GM19043 (cell line): ENCODE measurements around the gene CTIF.

ENCODE experiments used
- ATAC-seq: cut with Tn5 transposase; IDR thresholded peaks from one replicate; pipeline ENCODE4 v1.9.1; 2021; ENCODE audit warnings: low read depth; ENCODE audit not compliant: unreplicated experiment

Gene CTIF

DNA sequence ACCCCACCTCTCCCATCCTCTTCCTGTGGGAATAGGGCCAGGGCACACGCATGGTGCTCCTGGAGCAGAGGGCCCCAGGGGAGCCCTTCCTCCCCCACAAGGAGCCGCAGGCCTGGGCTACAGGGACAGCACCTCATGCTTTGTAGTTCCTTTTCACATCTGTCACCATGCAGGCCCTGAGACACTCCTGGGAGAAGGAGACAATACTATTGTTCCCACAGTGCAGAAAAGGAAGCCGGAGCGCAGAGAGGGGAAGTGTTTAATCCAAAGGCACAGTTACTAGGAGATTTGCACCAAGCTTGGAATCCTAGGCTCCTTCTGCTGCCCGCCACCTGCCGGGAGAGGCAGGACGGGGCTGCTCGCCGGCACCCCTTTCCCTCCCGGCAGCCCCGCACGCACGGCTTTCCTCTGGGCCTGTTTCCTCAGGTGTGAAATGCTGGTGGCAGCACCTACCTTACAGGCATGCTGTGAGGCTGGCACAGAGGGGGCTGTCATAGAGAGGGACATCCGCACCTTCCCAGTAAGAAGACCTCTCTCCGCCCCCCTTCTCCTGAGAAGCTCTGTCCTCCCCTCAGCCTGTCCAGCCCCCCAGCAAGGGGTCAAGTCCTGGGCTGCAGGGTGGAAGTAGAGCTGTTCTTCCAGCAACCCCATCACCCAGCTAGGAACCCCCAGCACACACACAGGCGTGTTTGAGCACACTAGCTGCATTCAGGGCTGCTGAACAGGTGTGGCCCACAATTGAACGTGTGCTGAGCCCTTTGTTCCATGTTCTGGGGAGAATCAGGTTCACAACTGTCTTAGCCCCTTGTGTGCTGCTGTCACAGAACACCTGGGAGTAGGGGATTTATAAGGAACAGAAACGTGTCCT, 349.3 kb downstream of the CTIF start:
- no peak for ATAC-seq

DNA sequence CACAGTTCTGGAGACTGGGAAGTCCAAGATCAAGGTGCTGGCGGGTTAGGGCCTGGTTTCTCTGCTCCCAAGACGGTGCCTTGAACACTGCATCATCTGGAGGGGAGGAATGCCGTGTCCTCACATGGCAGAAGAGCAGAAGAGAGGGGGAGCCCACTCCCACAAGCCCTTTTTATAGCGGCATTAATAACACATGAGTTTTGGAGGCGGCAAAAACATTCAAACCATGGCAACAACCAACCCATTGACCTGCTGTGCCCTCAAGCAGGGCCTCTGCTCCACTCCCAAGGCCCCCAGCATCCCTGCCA, 349.9 kb downstream of the CTIF start:
- ATAC-seq = no peak

GRCh38 chr18:48889115-48889941, 350.5 kb downstream of the CTIF start:
- no peak for ATAC-seq

DNA sequence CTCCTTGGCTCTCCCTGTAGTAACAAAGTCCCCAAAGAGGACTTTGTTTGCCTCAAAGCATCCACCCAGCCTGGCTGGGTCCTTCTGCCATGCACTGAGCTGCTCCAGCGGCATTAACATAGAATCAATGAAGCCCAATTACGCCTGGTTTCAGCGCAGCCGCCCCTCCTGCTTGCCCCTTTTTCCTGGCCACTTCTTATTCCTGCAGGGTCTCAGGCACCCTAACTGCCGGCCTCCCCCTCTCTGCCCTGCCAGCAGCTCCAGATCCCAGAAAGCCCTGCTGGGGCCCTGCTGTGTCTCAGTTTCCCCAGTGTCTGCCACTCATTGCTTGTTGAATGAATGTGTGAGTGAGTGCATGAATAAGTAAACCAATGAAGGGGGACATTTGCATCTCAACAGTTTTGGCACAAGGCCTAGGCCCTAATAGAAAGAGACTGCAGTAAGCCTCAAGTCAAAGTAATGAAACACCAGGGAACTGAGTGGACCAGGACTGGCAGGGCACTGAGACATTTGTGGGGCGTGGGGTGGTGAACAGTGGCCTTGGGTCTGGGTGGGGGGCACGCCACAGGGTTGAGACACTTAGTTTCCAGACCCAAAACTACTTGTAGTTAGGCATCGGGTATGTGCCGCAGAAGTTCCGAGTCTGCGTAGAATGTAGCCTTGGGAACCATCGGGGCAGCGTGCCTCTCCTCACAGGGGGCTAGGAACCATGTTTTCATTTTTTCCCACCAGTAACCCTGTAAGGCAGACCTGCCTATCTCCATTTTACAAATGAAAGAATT, 351.3 kb downstream of the CTIF start:
- no peak for ATAC-seq

- ATAC-seq = no peak
Measured at GRCh38 chr18:48891721-48892120, 352.9 kb downstream of the CTIF start.

- ATAC-seq = no peak
Measured at GRCh38 chr18:48892146-48892855, 353.5 kb downstream of the CTIF start.

DNA sequence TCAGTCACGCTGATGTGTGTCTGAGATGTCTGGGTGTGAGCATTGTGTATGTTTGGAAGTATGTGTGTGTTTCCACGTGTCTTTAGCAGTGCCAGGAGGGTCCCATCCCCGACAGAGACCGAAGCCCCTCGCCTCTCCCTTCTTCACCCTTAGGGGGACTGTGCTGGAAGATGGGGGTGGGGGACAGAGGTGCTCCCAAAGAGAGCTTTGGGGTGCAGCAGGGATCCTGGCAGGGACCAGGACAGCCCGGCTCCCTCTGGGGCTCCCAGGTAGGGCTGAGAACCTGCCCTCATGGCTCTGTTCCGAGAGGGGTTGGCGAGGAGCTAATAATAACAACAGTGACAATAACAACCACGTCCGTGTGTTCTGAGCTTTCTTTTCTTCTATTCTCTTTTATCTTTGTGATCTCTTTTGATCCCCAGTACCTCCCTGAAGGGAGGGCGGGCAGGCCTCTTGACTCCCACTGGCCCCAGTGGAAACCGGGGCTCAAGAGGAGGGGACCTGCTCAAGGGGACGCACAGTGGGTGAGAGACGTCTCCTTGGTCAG, 354.3 kb downstream of the CTIF start:
- ATAC-seq = no peak

DNA sequence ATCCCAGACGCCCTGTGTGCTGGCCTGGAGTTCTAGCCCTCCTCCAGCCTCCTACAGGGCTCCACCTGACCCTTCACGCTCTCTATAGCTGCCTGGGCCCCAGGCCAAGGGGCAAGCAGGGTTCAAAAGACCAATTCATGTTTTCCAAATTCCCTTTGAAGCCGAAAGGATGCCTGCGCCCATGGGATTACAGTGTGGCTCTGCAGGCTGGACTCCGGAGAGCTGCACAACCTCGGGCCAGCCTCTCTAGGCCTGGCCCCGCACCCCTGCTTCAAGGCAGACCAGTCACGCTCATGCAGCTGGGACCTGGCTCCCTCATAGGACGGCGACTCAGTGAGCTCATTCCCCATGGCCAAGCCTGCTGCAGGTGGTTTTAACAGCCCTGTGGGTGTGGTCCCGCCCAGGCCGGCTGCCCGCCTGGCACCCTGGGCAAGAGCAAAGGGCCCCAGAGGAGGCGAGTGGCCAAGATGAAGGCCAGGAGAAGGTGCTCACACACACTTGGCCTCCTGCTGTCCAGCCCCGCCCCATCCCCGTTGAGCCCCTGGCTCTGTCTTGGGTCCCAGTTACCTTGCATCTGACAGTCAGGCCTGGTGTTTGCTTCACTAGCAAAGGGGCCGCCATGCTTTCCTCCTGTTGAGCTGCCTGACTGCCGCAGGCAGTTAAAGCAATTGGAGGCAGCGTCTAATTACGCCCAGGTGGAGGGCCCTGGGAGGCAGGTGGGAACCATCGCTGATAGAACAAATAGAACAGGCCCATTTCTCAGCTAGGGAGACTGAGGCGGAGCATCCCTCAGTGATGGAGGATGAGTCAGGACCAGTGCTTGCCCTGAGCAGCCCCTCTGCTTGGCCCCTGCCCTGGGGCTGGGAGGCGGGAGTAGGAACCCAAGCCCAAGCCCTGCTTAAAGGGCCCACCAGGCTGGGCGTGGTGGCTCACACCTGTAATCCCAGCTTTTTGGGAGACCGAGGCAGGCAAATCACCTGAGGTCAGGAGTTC, 355.1 kb downstream of the CTIF start:
- ATAC-seq = no peak

DNA sequence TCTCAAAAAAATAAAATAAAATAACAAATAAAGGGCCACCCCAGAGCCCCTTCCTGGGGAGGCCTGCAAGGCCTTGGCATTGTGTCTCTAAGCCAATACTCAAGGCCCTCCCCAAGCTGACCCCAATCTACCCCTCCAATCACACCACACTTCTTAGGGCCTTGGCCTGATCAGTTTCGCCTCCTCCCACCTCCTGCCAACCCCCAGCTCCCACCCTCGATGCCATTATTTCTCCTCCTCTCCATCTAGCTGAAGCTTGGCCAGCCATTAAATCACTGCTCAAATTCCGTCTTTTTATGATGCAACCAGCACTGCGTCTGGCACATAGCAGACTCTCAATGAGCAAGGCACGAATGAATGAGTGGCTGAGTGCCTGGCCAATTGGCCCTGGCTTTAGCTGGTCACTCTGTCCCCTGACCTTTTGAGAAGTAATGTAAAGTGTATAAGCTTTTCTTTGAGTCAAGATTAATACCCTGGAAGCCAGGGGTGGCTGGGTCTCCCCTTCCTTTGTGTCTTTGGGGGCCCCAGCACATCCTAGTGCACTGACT, 356.0 kb downstream of the CTIF start:
- ATAC-seq = no peak

DNA sequence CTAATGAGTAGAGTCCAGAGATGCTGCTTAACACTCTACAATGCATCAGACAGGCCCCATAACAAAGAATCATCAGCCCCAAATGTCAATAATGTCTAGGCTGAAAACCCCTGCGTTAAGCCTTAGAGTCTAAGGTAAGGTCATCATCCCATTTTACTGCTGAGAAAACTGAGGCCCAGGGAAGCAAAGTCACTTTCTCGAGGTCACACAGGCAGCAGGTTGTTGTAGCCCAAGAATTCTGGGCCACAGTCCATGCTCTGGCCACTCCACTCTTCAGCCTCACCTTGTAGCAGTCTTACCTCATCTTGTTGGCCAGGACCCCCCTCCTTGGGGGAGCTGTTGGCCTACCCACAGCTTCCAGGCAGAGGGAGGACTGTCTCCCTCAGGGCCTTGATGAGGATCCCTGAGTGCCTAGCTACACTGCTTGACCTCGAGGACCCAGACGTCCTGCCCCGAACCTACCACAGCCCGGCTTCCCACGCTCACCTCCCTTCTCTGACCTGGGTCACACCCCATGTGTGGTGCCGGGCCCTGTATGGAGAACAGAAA, 357.6 kb downstream of the CTIF start:
- no peak for ATAC-seq

- no peak for ATAC-seq
Measured at GRCh38 chr18:48896875-48897511, 358.2 kb downstream of the CTIF start.

DNA sequence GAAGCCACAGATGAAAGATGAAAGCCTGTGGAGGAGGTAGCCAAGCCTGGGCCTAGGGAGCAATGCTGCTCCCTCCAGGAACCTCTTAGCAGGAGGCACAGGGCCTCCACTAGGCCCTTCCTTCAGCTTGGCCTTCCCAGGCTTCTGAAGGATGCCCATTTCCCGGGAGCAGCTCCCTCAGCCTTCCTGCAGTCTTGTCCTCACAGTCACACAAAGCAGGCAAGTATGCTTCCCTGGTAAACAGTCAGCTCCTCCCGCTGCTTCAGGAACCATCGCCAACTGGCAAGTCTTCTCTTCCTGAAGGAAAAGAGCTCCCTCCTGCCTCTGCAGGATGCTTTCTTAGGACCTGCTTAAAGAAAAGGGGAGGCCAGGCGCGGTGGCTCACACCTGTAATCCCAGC, 358.7 kb downstream of the CTIF start:
- no peak for ATAC-seq

- no peak for ATAC-seq
Measured at GRCh38 chr18:48898521-48898920, 359.7 kb downstream of the CTIF start.

DNA sequence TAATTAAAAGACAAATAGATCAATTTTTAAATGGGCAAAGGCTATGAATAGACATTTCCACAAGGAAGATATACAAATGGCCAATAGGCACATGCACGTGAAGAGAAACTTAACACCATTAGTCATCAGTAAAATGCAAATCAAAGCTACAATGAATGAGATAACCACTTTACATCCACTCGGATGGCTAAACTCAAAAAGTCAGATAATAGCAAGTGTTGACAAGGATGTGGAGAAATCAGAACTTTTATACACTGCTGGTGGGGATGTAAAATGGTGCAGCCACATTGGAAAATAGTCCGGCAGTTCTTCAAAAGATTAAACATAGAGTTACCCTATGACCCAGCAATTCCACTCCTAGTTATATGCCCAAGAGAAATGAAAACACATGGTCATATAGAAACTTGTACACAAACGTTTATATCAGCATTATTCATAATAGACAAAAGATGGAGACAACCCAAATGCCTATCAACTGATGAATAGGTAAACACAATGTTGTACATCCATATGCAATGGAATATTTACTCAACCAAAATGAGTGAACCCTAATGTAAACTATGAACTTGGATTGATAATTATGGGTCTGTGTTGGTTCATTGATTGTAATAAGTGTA, 360.8 kb downstream of the CTIF start:
- ATAC-seq = no peak

- no peak for ATAC-seq
Measured at GRCh38 chr18:48900469-48900868, 361.6 kb downstream of the CTIF start.

DNA sequence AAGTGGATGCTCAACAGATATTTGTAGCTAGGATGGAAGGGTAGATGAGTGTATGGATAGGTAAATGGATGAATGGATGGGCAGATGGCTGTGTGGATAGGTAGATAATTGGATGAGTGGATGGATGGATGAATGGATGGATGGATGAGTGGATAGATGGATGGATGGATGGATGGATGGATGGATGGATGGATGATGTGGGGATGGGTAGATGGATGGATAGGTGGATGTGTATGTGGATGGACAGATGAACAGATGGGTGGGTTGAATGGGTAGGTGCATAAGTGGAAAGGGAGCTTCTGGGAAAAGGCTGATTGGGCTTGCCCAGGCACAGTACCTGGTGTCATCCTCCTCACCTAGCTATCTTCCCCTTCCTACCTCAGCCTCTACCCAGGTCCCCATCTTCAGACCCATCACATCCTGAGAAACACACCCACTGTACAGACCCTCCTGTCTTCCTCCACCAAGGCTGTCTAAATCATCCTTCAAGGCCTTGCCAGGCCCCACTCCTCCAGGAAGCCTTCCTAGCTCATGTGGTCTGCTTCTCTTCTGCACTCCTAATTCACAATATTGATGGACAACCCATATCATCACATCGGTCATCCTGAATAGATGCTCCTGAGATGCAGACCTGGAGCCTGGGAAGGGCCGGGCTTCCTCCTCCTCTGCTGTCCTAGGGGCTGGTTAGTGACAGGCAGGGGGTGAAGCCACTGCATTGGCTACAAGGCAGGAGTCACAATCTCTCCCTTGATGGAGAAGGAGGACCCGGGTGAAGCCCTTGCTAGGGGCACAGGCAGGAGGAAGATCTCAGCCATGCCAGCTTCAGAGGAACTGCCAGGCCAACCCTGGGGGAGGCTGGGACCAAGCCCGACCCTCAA, 362.6 kb downstream of the CTIF start:
- no peak for ATAC-seq
